GM12891 (cell line): Measurements from ENCODE around the gene FPR2.

Experiments
- DNase-seq: peaks from one replicate; pipeline ENCODE4 v3.0.0; 2011; ENCODE audit warnings: low spot score; ENCODE audit not compliant: insufficient read length
- FAIRE-seq: peaks from 2 replicates; lab custom pipeline; 2011; peaks lifted over from hg19 to GRCh38; lab: Jason Lieb, UNC
- PAX5 ChIP-seq: IDR thresholded peaks from 2 replicates; pipeline ENCODE4 v1.6.1; 2011; ENCODE audit warnings: low read length, moderate library complexity, mild to moderate bottlenecking; ENCODE audit not compliant: insufficient read depth, severe bottlenecking
- POLR2A ChIP-seq: IDR thresholded peaks from 2 replicates; pipeline ENCODE4 v1.6.1; 2011; ENCODE audit warnings: low read depth, low read length, control low read depth
- POLR2AphosphoS5 ChIP-seq: IDR thresholded peaks from 2 replicates; pipeline ENCODE4 v1.6.1; 2011; ENCODE audit warnings: low read depth, low read length, control low read depth
- POU2F2 ChIP-seq: IDR thresholded peaks from 2 replicates; pipeline ENCODE4 v1.6.1; 2011; ENCODE audit warnings: low read depth, mild to moderate bottlenecking, control low read depth, low read length, moderate library complexity
- SPI1 ChIP-seq: IDR thresholded peaks from 2 replicates; pipeline ENCODE4 v1.6.1; 2011; ENCODE audit warnings: low read depth, low read length, control low read depth
- TAF1 ChIP-seq: IDR thresholded peaks from 2 replicates; pipeline ENCODE4 v1.6.1; 2011; ENCODE audit warnings: low read depth, low read length, control low read depth

FPR2 gene

GRCh38 chr19:51739466-51740213 is 21.3 kb upstream of the FPR2 start:
- no peak for FAIRE-seq
- no peak for TF ChIP-seq POLR2A
- TF ChIP-seq POU2F2 = no peak
- TF ChIP-seq PAX5 = no peak
- TF ChIP-seq TAF1 = no peak
- no peak for TF ChIP-seq POLR2AphosphoS5
- no peak for DNase-seq

- TF ChIP-seq TAF1 (no peak), PAX5 (no peak), POLR2AphosphoS5 (no peak), POU2F2 (no peak), SPI1 (no peak), POLR2A (no peak)
- FAIRE-seq (no peak), DNase-seq (no peak)
Observed at GRCh38 chr19:51740356-51740755, 20.6 kb upstream of the FPR2 start.

GRCh38 chr19:51742789-51743188 is 18.2 kb upstream of the FPR2 start:
- FAIRE-seq = no peak
- no peak for TF ChIP-seq TAF1
- no peak for TF ChIP-seq POLR2AphosphoS5
- TF ChIP-seq SPI1 = no peak
- no peak for TF ChIP-seq POLR2A
- no peak for TF ChIP-seq POU2F2
- TF ChIP-seq PAX5 = no peak
- DNase-seq = no peak

GRCh38 chr19:51743405-51743804 is 17.6 kb upstream of the FPR2 start:
- no peak for DNase-seq
- no peak for TF ChIP-seq TAF1
- TF ChIP-seq POLR2A = no peak
- no peak for TF ChIP-seq SPI1
- no peak for TF ChIP-seq POLR2AphosphoS5
- TF ChIP-seq PAX5 = no peak
- FAIRE-seq = no peak

- FAIRE-seq = no peak
- TF ChIP-seq SPI1 (no peak), POLR2A (no peak), PAX5 (no peak), POU2F2 (no peak), TAF1 (no peak), POLR2AphosphoS5 (no peak)
- DNase-seq = no peak
Observed at GRCh38 chr19:51746731-51747130, 14.2 kb upstream of the FPR2 start.

GRCh38 chr19:51749979-51750378 is 11.0 kb upstream of the FPR2 start:
- no peak for FAIRE-seq
- TF ChIP-seq POU2F2 = no peak
- TF ChIP-seq SPI1 = no peak
- TF ChIP-seq PAX5 = no peak
- no peak for TF ChIP-seq POLR2A
- no peak for TF ChIP-seq POLR2AphosphoS5
- no peak for TF ChIP-seq TAF1
- DNase-seq = no peak

GRCh38 chr19:51750400-51751094 is 10.4 kb upstream of the FPR2 start:
- DNase-seq (no peak), FAIRE-seq (no peak)
- TF ChIP-seq POLR2AphosphoS5 = no peak
- no peak for TF ChIP-seq POU2F2
- TF ChIP-seq POLR2A = no peak
- no peak for TF ChIP-seq SPI1
- no peak for TF ChIP-seq PAX5
- TF ChIP-seq TAF1 = no peak

- TF ChIP-seq SPI1 (no peak), PAX5 (no peak), POLR2A (no peak), POU2F2 (no peak), POLR2AphosphoS5 (no peak), TAF1 (no peak)
- no peak for FAIRE-seq
- no peak for DNase-seq
Observed at GRCh38 chr19:51751655-51752054, 9.3 kb upstream of the FPR2 start, which contains the start of gene FPR1. FPR1 (minus strand) TSS chr19:51751878; CDS start chr19:51746994, 4,884 bp downstream.

- no peak for FAIRE-seq
- DNase-seq = no peak
- no peak for TF ChIP-seq POLR2A
- TF ChIP-seq TAF1 = no peak
- no peak for TF ChIP-seq POLR2AphosphoS5
Observed at GRCh38 chr19:51754109-51754508, 6.9 kb upstream of the FPR2 start.

- FAIRE-seq (no peak), DNase-seq (no peak)
- TF ChIP-seq POU2F2 (no peak), SPI1 (no peak), TAF1 (no peak), PAX5 (no peak), POLR2A (no peak), POLR2AphosphoS5 (no peak)
Observed at GRCh38 chr19:51754770-51755169, 6.2 kb upstream of the FPR2 start.
